ENCODE data around the gene SPP2. TPM values are rescaled to one million over a fixed set of nuclear protein-coding genes. Genes with fewer than 3 reads are reported as not detected.

Gene SPP2
- polyA plus RNA-seq, 3 donors, result not detected

GRCh38 chr2:234076451-234076850 is 25.9 kb downstream of the SPP2 start:
- Histone ChIP-seq H3K79me2 (ENCODE audit: insufficient read depth, low read length) (no peaks in the 10 kb centered on the region), H3K4me3 (replicated peaks in 1 of 3; ENCODE audit: low read depth in 2 of 3, low read length in 3 of 3) (no peak overlapping the region), H3K4me1 (ENCODE audit: control insufficient read depth in 1 of 2, insufficient read depth in 2 of 2, low read length in 2 of 2) (no peaks in the 10 kb centered on the region), H3K4me2 (replicated peaks; ENCODE audit: extremely low read depth, low read length, poor library complexity, severe bottlenecking) (no peak overlapping the region), H3K9me3 (replicated peaks in 1 of 2; ENCODE audit: control insufficient read depth in 1 of 2, insufficient read depth in 1 of 2, low read length in 2 of 2) (no peaks in the 10 kb centered on the region), H4K20me1 (ENCODE audit: insufficient read depth, low read length) (no peaks in the 10 kb centered on the region), H3K36me3 (replicated peaks in 1 of 2; ENCODE audit: control insufficient read depth in 1 of 2, insufficient read depth in 2 of 2, low read length in 2 of 2) (no peaks in the 10 kb centered on the region), H2AFZ (ENCODE audit: insufficient read depth, low read depth, low read length, poor library complexity, severe bottlenecking) (no peak overlapping the region), H3K27ac (ENCODE audit: low read depth in 1 of 2, low read length in 2 of 2) (no peak overlapping the region), H3K27me3 (ENCODE audit: control insufficient read depth in 2 of 2, insufficient read depth in 2 of 2, low read length in 2 of 2) (no peaks in the 10 kb centered on the region), H3K9ac (ENCODE audit: insufficient read depth, low read length, poor library complexity, severe bottlenecking) (no peak overlapping the region)
- no peak for DNase-seq
- Mint-ChIP-seq H3K36me3 (no peaks in the 10 kb centered on the region), H3K9me3 (peaks cover 0 to 8% (median 2%) of the 10 kb centered on the region in 7 donors), H3K4me3 (no peak overlapping the region), H3K4me1 (peaks cover 4% of the 10 kb centered on the region), H3K27me3 (ENCODE audit: low read depth in 3 of 3) (peaks cover 1 to 9% (median 2%) of the 10 kb centered on the region in 3 donors), H3K27ac (peak overlapping the region in 2 of 7 donors; percentile 20 to 51)
- no peak for TF ChIP-seq CTCF (IDR thresholded peaks at IDR 0.05)
- WGBS (ENCODE audit: insufficient coverage), result no CpG with 5 or more reads among the region's 3 CpGs
- intact Hi-C loops (cut with micrococcal nuclease), result no loop called here

- Histone ChIP-seq H3K9me3 (replicated peaks in 1 of 2; ENCODE audit: control insufficient read depth in 1 of 2, insufficient read depth in 1 of 2, low read length in 2 of 2) (no peaks in the 10 kb centered on the region), H3K4me2 (replicated peaks; ENCODE audit: extremely low read depth, low read length, poor library complexity, severe bottlenecking) (no peak overlapping the region), H3K27me3 (ENCODE audit: control insufficient read depth in 2 of 2, insufficient read depth in 2 of 2, low read length in 2 of 2) (no peaks in the 10 kb centered on the region), H3K36me3 (replicated peaks in 1 of 2; ENCODE audit: control insufficient read depth in 1 of 2, insufficient read depth in 2 of 2, low read length in 2 of 2) (no peaks in the 10 kb centered on the region), H2AFZ (ENCODE audit: insufficient read depth, low read depth, low read length, poor library complexity, severe bottlenecking) (no peak overlapping the region), H3K9ac (ENCODE audit: insufficient read depth, low read length, poor library complexity, severe bottlenecking) (no peak overlapping the region), H4K20me1 (ENCODE audit: insufficient read depth, low read length) (no peaks in the 10 kb centered on the region), H3K4me1 (ENCODE audit: control insufficient read depth in 1 of 2, insufficient read depth in 2 of 2, low read length in 2 of 2) (peaks cover 0 to 2% of the 10 kb centered on the region in 2 donors), H3K79me2 (ENCODE audit: insufficient read depth, low read length) (no peaks in the 10 kb centered on the region), H3K27ac (ENCODE audit: low read depth in 1 of 2, low read length in 2 of 2) (no peak overlapping the region), H3K4me3 (replicated peaks in 1 of 3; ENCODE audit: low read depth in 2 of 3, low read length in 3 of 3) (no peak overlapping the region)
- intact Hi-C loops (cut with micrococcal nuclease), result no loop called here
- 100% methylated on average over 2 of the region's 2 CpGs for WGBS (ENCODE audit: insufficient coverage)
- H3K27me3 Mint-ChIP-seq (ENCODE audit: low read depth in 3 of 3), result peaks cover 1 to 9% (median 3%) of the 10 kb centered on the region in 3 donors
- H3K4me3 Mint-ChIP-seq, result no peak overlapping the region
- H3K9me3 Mint-ChIP-seq, result peaks cover 0 to 5% (median 2%) of the 10 kb centered on the region in 7 donors
- no peak for DNase-seq
- peaks cover 1% of the 10 kb centered on the region for H3K4me1 Mint-ChIP-seq
- TF ChIP-seq CTCF (IDR thresholded peaks at IDR 0.05), result no peak
- H3K36me3 Mint-ChIP-seq, result no peaks in the 10 kb centered on the region
- H3K27ac Mint-ChIP-seq, result no peak overlapping the region
Observed at GRCh38 chr2:234078129-234078528, 27.6 kb downstream of the SPP2 start.

Data from CD14-positive monocyte (primary cell).